Activated effector memory CD4-positive, alpha-beta T cell treated with Interleukin-2 at 50 U/mL for 16 hours (primary cell): ENCODE results near the gene PHC2.

Experiments
- DNase-seq: peaks from one replicate; pipeline ENCODE4 v3.0.0-alpha.2; 2020

PHC2 gene

GRCh38 chr1:33348676-33349080 is 82.2 kb downstream of the PHC2 start:
- no peak for DNase-seq

- no peak for DNase-seq
Observed at GRCh38 chr1:33348194-33348593, 82.7 kb downstream of the PHC2 start.

- DNase-seq = no peak
Observed at GRCh38 chr1:33347650-33347992, 83.3 kb downstream of the PHC2 start.

- DNase-seq = no peak
Observed at GRCh38 chr1:33346927-33347649, 83.8 kb downstream of the PHC2 start.

GRCh38 chr1:33346533-33346926 is 84.4 kb downstream of the PHC2 start:
- DNase-seq = no peak

- DNase-seq = no peak
Observed at GRCh38 chr1:33344896-33345560, 85.9 kb downstream of the PHC2 start.

- no peak for DNase-seq
Observed at GRCh38 chr1:33343539-33343938, 87.4 kb downstream of the PHC2 start.

- no peak for DNase-seq
Observed at GRCh38 chr1:33342041-33342723, 88.7 kb downstream of the PHC2 start.

- DNase-seq = no peak
Observed at GRCh38 chr1:33341190-33341589, 89.7 kb downstream of the PHC2 start.

GRCh38 chr1:33339413-33339812 is 91.5 kb downstream of the PHC2 start:
- DNase-seq = no peak

- no peak for DNase-seq
Observed at GRCh38 chr1:33338440-33339211, 92.3 kb downstream of the PHC2 start.

- DNase-seq = no peak
Observed at GRCh38 chr1:33338048-33338439, 92.9 kb downstream of the PHC2 start.

GRCh38 chr1:33337441-33337840 is 93.5 kb downstream of the PHC2 start:
- no peak for DNase-seq

- no peak for DNase-seq
Observed at GRCh38 chr1:33336580-33336979, 94.3 kb downstream of the PHC2 start.

GRCh38 chr1:33335020-33335419 is 95.9 kb downstream of the PHC2 start:
- no peak for DNase-seq

GRCh38 chr1:33334081-33334552 is 96.8 kb downstream of the PHC2 start:
- no peak for DNase-seq

- DNase-seq = no peak
Observed at GRCh38 chr1:33332881-33333280, 98.0 kb downstream of the PHC2 start.

- DNase-seq = no peak
Observed at GRCh38 chr1:33332357-33332789, 98.5 kb downstream of the PHC2 start.

- DNase-seq = no peak
Observed at GRCh38 chr1:33331444-33332356, 99.2 kb downstream of the PHC2 start.

GRCh38 chr1:33330906-33331305 is 100.0 kb downstream of the PHC2 start:
- no peak for DNase-seq

GRCh38 chr1:33330361-33330890 is 100.5 kb downstream of the PHC2 start:
- DNase-seq = no peak
